DND-41 (cell line): ENCODE results near the gene PTCSC3.

Source experiments
- ATAC-seq: fragments of 200-7000 bp; cut with Tn5 transposase; 3 replicates; pipeline ENCODE4 v1.9.1; 2021; ENCODE audit warnings: low read depth; ENCODE audit not compliant: insufficient read depth
- DNase-seq: peaks from one replicate; pipeline ENCODE4 v3.0.0-alpha.2; 2020
- H2AFZ ChIP-seq: 2 replicates; pipeline ENCODE4 v1.6.0; 2012; ENCODE audit warnings: low read depth, low read length
- H3K27ac ChIP-seq: 2 replicates; pipeline ENCODE4 v1.5.1; 2012; ENCODE audit warnings: low read length, inconsistent platforms
- H3K27me3 ChIP-seq: fragments of 200-600 bp; sonication (generic); 2 replicates; pipeline ENCODE4 v1.6.0; 2012; ENCODE audit warnings: low read length, mild to moderate bottlenecking, inconsistent platforms; ENCODE audit not compliant: insufficient read depth, poor library complexity
- H3K36me3 ChIP-seq: 2 replicates; pipeline ENCODE4 v1.5.1; 2012; ENCODE audit warnings: low read length, inconsistent platforms; ENCODE audit not compliant: insufficient read depth
- H3K4me1 ChIP-seq: 2 replicates; pipeline ENCODE4 v1.5.1; 2012; ENCODE audit warnings: mild to moderate bottlenecking, low read length; ENCODE audit not compliant: insufficient read depth
- H3K4me2 ChIP-seq: 2 replicates; pipeline ENCODE4 v1.6.0; 2012; ENCODE audit warnings: mild to moderate bottlenecking, moderate library complexity, low read length, inconsistent platforms; ENCODE audit not compliant: insufficient read depth
- H3K4me3 ChIP-seq, 2 experiments: fragments of 200-600 bp in 1 of 2; shearing (Covaris generic) in 1 of 2; 2 replicates each; pipeline ENCODE4 v1.5.1; 2012 to 2016; ENCODE audit warnings: inconsistent platforms in 2 of 2, low read length in 2 of 2, mild to moderate bottlenecking in 2 of 2, low read depth in 1 of 2, moderate library complexity in 1 of 2
- H3K79me2 ChIP-seq: 2 replicates; pipeline ENCODE4 v1.6.0; 2012; ENCODE audit warnings: low read length, inconsistent platforms; ENCODE audit not compliant: insufficient read depth
- H3K9ac ChIP-seq: 2 replicates; pipeline ENCODE4 v1.6.0; 2012; ENCODE audit warnings: low read depth, mild to moderate bottlenecking, inconsistent platforms, low read length, moderate library complexity
- H3K9me3 ChIP-seq: 2 replicates; pipeline ENCODE4 v1.5.1; 2012; ENCODE audit warnings: low read length, moderate library complexity, mild to moderate bottlenecking, inconsistent platforms; ENCODE audit not compliant: insufficient read depth, severe bottlenecking
- H4K20me1 ChIP-seq: 2 replicates; pipeline ENCODE4 v1.6.0; 2012; ENCODE audit warnings: low read length; ENCODE audit not compliant: insufficient read depth
- EZH2 ChIP-seq: IDR thresholded peaks from 3 replicates; pipeline ENCODE4 v1.6.1; 2012; ENCODE audit warnings: borderline replicate concordance, low read depth, mild to moderate bottlenecking, moderate library complexity, low read length, inconsistent platforms; ENCODE audit not compliant: severe bottlenecking
- TF ChIP-seq, protein P1 (sequence below): IDR thresholded peaks from 2 replicates; pipeline ENCODE4 v1.5.1; 2012; ENCODE audit warnings: borderline replicate concordance, low read length, moderate library complexity, mild to moderate bottlenecking; ENCODE audit not compliant: poor library complexity, severe bottlenecking; ENCODE audit errors: extremely low read depth

The PTCSC3 gene

DNA sequence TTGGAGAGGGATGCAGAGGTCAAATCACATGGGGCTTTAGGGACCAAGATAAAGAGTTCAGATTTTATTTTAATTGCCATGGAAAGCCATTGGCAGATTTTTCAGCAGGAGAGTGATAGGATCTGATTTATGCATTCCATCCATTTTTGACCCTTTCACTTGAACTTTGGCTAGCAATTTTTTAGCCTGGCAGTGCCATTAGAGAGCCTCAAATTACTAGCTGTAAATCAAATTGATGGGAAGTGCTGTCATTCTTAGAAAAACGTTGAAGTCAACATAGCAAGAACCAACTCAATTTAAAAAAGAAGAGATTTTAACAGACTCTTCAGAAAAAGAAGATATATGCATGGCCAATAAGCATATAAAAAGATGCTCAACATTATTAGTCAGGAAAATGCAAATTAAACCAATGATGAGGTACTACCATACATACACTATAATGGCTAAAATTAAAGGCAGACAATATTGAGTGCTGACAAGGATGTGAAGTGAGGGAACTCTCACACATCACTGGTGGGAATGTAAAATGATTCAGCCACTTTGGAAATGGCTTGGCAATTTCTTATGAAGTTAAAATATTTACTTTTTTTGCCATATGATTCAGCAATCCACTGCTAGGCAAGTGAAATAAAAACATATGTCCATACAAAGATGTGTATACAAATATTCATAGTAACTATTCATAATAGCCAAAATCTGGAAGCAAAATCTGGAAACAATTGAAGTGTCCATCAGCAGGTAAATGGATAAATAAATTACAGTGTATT is 89.7 kb downstream of the PTCSC3 start:
- peaks cover 22% of the 10 kb centered on the region for H3K27me3 ChIP-seq
- TF ChIP-seq, protein P1, sequence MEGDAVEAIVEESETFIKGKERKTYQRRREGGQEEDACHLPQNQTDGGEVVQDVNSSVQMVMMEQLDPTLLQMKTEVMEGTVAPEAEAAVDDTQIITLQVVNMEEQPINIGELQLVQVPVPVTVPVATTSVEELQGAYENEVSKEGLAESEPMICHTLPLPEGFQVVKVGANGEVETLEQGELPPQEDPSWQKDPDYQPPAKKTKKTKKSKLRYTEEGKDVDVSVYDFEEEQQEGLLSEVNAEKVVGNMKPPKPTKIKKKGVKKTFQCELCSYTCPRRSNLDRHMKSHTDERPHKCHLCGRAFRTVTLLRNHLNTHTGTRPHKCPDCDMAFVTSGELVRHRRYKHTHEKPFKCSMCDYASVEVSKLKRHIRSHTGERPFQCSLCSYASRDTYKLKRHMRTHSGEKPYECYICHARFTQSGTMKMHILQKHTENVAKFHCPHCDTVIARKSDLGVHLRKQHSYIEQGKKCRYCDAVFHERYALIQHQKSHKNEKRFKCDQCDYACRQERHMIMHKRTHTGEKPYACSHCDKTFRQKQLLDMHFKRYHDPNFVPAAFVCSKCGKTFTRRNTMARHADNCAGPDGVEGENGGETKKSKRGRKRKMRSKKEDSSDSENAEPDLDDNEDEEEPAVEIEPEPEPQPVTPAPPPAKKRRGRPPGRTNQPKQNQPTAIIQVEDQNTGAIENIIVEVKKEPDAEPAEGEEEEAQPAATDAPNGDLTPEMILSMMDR: no peak
- no peak for TF ChIP-seq EZH2
- ATAC-seq (no peak), DNase-seq (no peak)
- no peak overlapping the region for H2AFZ ChIP-seq
- no peak overlapping the region for H3K27ac ChIP-seq
- no peak overlapping the region for H3K9ac ChIP-seq
- no peaks in the 10 kb centered on the region for H4K20me1 ChIP-seq
- H3K79me2 ChIP-seq: no peaks in the 10 kb centered on the region
- H3K36me3 ChIP-seq: no peaks in the 10 kb centered on the region
- H3K4me3 ChIP-seq: no peak overlapping the region
- H3K9me3 ChIP-seq: no peaks in the 10 kb centered on the region
- H3K4me2 ChIP-seq: no peak overlapping the region
- H3K4me1 ChIP-seq: no peaks in the 10 kb centered on the region

DNA sequence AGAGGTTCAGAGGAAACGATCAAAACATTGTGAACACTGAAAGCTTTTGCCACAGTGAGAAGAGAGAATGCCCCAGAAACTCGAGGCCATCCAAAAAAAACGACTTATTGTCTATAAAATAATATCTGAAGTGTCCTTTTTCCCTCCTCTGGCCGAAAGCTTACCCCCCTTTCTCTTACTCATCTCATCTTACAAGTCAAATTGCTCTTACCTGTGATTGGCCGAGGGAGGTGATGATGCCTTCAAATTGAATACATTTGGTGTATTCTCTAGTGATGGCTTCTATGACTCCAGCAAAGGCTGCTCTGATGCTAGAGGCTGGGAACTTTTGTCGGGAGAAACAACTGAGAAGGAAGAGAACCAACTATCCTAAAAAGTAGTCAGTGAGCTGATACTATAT is 90.7 kb downstream of the PTCSC3 start:
- Histone ChIP-seq H3K27me3 (peaks cover 14% of the 10 kb centered on the region), H3K4me2 (no peak overlapping the region)

More for the DNA sequence above, 90.7 kb downstream of the PTCSC3 start:
- no peak for DNase-seq
- Histone ChIP-seq H2AFZ (no peak overlapping the region), H3K4me3 (no peak overlapping the region), H3K36me3 (no peaks in the 10 kb centered on the region), H4K20me1 (no peaks in the 10 kb centered on the region), H3K9ac (no peak overlapping the region), H3K79me2 (no peaks in the 10 kb centered on the region), H3K4me1 (no peaks in the 10 kb centered on the region), H3K27ac (no peak overlapping the region), H3K9me3 (no peaks in the 10 kb centered on the region)
- no peak for TF ChIP-seq EZH2
- TF ChIP-seq, protein P1: no peak
- ATAC-seq: no peak
